HG02943 (cell line): ENCODE data around the gene CENPP.
"Not testable (repeated sequence)": the region's sequence is repeated elsewhere in the genome, so short reads cannot be mapped to it uniquely, and the experiment has no call there.

Source experiments
- ATAC-seq: cut with Tn5 transposase; IDR thresholded peaks from one replicate; pipeline ENCODE4 v1.9.1; 2021; ENCODE audit warnings: mild to moderate bottlenecking, low read depth, moderate library complexity; ENCODE audit not compliant: unreplicated experiment

CENPP gene

GRCh38 chr9:92377876-92378275 is 52.1 kb downstream of the CENPP start:
- no peak for ATAC-seq

GRCh38 chr9:92378865-92379560 is 53.3 kb downstream of the CENPP start:
- no peak for ATAC-seq

DNA sequence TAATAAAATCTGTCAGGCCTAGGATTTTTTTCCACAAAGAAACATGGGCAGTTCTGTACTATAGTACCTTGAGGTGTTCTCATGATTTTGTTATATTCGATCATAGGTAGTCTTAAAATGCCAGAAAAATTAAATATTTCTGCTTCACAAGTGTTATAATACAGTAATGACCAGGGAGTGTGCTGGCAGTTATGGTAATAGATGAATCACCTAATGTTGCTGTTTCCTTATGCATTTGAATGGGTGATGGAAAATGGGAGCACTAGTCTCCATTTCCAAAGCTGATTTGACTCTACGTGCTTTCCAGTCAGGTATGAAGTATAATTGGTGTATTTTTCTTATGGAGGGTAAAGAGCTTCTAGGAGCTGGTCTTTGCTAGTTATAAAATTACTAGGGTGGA is 54.9 kb downstream of the CENPP start:
- ATAC-seq, result no peak

DNA sequence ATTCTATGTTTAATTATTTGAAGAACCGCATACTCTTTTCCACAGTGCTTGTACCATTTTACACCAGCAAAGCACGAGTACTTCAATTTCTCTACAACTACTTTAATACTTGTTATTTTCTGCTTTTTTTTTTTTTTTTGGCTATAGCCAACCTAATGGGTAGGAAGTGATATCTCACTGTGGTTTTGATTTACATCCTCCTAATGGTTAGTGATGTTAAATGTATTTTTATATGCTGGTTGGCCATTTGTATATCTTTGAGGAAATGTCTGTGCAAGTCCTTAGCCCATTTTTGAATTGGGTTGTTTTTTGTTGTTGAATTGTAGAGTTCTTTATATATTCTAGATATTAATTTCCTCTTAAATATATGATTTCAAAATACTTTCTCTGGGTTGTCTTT is 56.0 kb downstream of the CENPP start:
- no peak for ATAC-seq

DNA sequence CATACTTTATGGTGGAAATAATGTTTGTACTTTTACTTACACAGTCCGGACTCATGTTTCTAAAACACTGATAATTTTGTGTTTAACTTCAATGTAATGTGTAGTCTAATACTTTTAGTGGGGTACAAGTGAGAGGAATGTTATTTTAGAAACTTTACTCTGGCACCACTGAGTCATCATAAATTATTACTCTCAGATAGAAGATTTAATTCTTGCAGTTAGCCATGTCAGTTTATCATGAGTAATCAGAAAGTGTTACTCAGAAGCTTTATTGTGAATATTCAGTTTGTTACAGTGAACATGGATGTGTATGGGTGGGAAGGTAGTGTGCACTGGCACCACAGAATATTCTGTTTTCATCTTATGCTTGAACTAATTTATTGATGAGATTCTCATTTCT is 58.6 kb downstream of the CENPP start:
- no peak for ATAC-seq

GRCh38 chr9:92385001-92385400 is 59.2 kb downstream of the CENPP start:
- no peak for ATAC-seq

DNA sequence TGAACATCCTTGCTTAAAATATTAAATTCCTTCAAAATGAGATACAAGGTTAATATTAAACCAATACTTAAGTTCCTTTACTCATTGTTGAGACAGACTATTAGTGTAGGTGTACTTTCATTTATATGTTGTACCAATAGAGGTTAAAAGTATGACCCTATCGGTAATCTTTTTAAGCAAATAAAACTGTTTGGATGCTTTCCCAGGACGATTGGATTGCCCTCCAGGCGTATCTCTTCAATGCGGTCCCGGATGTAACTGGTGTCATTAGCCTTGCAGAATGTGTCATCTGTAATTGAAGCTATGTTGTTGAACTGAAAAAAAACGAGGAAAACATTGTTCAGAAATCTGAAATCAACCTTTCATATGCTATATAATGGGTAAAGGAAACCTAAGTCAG is 59.7 kb downstream of the CENPP start:
- no peak for ATAC-seq

DNA sequence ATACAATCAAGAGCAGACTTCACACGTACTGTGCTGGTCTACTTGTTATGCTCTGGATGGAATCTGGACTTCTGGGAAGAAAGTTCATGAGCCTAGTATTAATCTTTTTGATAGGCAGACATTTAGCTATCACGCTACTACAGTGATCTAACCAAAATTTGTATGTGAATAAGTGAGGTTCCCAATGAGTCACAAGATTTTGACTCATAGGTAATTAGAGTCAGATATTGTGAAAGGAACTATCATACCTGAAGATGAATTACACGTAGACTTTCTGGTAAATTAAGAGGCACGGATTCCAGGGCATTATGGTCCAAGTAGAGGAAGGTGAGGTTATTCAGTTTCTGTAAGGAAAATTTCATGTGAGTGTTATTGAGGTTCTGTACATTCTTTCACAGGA is 60.2 kb downstream of the CENPP start:
- ATAC-seq, result no peak

DNA sequence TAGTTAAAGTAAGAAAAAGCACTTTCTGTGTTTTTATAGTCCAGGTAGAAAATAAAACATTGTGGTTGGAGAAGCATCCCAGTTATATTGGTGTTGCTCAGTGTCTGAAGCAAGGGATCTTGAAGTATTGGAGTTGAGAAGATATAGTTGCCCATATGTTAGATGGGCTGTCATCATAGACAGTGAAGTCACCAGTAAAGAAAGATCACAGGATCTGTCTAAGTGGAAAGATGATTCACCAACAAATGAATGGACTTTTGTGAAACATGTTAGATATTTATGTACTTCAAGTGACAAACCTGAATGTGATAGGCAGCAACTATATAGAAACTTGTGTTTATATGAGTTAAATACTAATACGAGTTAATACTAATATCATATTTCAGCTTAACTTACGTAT is 66.9 kb downstream of the CENPP start:
- ATAC-seq, result no peak

- no peak for ATAC-seq
These were observed 67.9 kb downstream of the CENPP start for GRCh38 chr9:92393686-92394085.

DNA sequence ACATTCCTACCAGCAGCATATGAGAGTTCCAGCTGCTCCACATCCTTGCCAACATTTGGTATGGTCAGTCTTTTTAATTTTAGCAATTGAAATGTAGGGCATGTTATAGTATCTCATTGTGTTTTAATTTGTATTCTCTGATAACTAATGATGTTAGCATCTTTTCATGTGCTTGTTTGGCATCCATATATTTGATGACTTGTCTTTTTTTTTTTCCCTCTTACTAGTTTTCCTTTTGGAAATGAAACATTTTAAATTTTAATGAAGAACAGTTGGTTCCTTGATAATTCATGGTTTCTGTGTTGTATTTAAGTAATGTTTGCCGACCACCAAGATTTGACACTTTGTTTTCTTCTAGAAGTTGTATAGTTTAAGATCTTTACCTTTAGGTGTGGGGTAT is 69.9 kb downstream of the CENPP start:
- ATAC-seq, result no peak

GRCh38 chr9:92397853-92398252 is 72.1 kb downstream of the CENPP start:
- no peak for ATAC-seq

GRCh38 chr9:92402360-92402759 is 76.6 kb downstream of the CENPP start:
- no peak for ATAC-seq

DNA sequence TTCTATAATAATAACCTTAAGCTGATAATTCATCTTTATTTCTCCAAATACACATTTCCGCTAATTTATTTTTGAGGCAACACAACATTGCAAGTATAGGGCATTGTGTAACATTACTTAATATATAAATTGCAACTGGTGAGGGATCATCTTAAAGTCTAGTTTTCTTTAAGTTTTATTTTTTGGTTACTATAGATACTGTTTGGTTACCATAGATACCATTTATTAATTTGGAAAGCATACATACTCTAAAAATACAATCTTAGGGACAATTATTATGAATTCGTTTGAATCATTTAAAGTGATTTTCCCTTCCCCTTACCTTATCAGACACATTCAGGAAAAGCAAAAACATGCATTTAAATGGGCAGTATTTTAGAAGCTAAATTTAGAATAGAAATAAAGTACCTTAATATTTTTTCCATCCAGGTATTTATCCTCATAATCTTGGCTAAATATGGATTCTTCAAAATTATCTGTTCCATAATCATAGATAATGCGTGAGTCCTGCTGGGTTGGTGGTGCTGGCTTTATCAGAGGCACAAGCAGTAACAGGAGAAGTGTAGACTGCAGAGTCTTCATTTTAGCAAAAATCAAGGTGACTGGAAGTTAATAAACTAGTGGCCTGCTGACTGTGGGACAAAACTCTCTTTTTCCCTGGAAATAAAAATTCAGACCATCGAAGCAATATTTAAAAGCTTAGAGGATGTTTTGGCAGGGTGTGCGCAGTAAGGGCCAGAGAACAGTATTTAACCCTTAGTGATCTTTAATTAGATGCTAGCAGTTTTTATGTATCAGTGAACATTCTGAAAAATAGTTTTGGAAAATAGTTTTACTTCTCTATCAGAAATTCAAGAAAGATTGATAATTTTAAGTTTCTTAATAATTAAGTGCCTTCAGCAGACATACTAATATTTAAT is 77.3 kb downstream of the CENPP start:
- no peak for ATAC-seq

DNA sequence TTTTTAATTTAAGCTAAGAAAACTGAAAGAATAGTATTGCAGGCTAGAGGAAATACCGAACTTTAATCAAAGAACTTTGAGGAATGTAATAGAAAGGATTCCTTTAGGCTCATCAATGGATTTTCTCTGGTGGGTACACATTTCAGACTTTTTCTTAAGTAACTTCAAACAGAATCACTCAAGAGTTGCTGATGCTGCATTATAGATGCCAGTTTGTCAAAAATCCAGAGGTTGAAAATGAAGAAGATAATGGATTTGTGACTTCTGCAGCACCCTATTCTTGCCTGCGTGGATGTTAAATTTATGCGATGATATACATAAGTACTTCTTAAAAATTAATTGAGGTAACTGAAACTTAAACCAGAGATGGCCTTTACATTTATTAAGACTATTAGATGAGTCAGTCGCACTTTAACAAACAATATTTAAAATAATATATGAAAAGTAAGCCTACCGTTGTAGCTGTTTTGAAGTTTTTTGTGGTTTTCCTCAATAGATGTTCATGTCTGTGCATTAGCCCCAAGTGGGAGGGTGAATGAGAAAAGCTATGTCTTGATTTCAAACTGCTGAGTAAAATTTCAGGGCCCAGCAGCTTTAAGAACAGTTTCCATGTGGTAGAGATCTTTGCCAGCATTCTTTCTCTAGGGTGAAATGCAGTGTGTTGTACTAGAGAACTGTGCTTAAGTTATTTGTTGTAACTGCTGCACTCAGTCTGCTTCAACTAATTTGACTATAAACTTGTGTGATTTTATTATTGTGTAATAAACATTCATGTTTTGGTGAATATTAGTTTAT is 78.5 kb downstream of the CENPP start, which contains the start of gene OGN:
Gene OGN (minus strand): TSS at position 537 of the 795 bp plus-strand sequence. CDS start 1,171 bp downstream, outside the sequence.
- no peak for ATAC-seq

GRCh38 chr9:92405818-92406217 is 80.1 kb downstream of the CENPP start:
- no peak for ATAC-seq

DNA sequence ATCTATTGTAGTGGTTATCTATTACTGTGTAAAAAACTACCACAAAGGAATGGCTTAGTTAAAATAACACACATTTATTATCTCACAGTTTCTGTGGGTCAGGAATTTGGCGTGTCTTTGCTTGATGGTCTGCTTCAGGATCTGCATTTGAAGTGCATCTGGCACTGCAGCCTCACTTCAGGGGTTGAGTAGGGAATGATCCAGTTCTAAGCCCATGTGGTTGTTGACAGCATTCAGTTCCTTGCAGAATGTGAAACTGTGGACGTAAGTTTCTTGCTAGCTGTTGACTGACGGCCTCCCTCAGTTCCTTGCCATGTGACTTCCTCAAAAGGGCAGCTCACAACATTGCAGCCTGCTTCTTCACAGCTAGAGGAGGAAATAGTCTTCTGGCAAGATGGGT is 80.7 kb downstream of the CENPP start:
- no peak for ATAC-seq

DNA sequence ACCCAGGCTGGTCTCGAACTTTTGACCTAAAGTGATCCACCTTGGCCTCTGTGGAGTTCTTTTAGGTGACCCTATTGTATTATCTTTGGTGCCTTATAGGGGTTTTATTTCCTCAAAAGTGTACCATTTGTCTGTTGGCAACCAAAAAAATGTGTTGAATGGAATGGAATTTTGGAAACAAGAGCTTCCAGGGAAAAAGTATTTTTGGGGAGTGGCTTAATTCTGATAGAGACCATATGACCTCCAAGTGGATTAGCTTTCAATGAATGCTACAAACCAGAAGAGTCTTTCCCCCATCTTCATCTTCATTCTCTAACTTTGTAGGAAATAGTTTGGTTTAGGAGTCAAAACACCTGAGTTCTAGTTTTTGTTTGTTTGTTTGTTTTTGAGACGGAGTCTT is 82.1 kb downstream of the CENPP start:
- no peak for ATAC-seq

DNA sequence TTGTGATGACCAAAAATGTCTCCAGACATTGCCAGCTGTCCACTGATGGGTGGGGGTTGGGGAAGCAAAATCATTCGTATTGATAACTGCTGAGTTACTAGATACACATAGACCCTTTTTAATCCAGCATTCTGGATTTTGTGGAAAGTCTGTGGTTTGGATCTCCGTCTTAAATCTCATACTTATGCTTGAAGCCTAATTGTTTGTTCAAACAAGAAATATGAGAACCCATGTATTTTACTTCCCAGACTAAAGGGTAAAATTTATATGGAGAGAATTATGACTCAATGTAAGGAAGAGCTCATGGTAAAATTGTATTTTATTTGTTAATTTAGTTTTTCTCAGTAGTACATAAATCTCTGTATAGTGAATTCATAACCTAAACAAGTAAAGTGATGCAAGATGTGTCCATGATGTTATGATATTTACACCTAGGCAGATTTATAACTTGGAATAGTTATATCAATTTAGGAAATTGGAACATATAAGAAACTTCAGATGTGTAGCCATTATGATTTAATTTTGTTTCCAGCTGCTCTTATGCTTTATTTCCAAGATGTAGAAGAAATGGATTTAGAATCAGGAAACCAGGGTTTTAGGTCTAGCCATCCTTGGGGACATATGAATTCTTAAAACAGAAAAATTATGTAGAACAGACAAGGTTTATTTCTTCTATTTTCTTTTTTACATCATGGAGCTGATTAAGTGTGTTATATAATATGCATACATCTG is 83.2 kb downstream of the CENPP start:
- ATAC-seq, result no peak

- ATAC-seq, result not testable (repeated sequence)
These were observed 85.4 kb downstream of the CENPP start for GRCh38 chr9:92411157-92411556.
